Hematopoietic multipotent progenitor cell treated with erythropoietin and hydrocortisone succinate and interleukin-3 and kit ligand, for 15 days (in vitro differentiated cells): Measurements from ENCODE around the gene BAMBI.
"Not testable (repeated sequence)": the region's sequence is repeated elsewhere in the genome, so short reads cannot be mapped to it uniquely, and the experiment has no call there.

Source experiments
- DNase-seq: peaks from one replicate; pipeline ENCODE4 v3.0.0-alpha.2; 2015; ENCODE audit warnings: low spot score

BAMBI gene, protein sequence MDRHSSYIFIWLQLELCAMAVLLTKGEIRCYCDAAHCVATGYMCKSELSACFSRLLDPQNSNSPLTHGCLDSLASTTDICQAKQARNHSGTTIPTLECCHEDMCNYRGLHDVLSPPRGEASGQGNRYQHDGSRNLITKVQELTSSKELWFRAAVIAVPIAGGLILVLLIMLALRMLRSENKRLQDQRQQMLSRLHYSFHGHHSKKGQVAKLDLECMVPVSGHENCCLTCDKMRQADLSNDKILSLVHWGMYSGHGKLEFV

DNA sequence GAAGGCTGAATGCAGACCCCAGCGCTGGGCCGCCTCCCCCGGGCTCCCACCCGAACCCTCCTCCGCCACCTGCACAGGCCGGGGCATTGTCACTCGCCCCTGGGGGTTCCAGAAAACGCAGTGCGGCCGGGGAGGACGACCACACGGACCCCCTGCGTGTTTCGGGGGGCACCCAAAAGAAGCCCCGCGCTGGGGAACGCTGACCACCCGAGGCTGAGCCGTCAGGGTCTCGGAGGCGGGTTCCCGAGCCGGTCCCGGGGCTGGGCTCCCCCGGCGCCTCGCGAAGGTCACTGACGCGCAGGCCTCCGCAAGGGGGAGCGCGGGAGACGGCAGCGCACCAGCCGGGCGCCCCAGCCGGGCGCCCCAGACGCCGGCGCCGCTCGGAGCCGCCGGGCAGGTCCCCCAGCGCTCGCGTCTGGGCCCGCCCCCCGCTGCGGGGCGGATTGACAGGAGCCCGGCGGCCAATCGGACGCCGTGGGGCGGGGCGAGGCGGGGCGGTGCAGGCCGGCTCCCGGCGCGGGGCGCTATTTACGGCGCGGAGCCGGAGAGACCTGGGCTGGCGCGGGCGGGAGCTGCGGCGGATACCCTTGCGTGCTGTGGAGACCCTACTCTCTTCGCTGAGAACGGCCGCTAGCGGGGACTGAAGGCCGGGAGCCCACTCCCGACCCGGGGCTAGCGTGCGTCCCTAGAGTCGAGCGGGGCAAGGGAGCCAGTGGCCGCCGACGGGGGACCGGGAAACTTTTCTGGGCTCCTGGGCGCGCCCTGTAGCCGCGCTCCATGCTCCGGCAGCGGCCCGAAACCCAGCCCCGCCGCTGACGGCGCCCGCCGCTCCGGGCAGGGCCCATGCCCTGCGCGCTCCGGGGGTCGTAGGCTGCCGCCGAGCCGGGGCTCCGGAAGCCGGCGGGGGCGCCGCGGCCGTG is at the start of gene BAMBI:
Gene BAMBI (plus strand): TSS at position 554 of the 920 bp plus-strand sequence. CDS start 377 bp downstream, outside the sequence.
- DNase-seq, result peak; percentile 85

DNA sequence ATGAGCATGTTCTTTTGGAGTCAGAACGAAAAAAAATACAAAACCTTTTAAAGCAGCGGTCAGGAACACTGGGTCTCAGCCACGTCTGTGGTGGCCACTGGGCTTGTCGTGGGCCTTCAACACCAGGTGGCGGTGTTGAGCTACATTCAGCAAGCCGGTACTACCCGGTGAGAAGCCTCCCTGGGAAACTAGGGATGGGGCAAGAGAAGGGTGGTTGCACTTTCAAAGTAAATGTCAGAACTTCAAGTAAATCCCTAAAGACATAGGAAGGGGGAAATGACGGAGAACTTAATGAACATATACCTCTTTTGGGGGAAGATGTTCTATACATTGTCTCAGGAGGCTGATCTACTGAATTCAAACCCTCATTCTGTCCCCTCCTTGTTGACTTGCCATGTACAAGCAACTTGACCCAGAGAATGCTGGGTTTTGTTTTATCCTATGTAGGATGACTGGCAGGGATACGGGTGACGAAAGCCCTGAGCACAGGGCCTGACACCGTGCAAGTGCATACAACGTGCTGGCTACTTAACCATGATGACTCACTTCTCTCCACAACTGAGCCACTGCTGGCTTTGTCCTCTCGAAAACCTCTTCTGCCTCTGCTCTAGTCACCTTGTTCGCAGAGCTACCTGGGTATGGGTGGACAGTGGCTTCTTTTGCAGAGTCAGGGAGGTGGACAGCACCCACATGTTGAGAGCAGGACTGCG is 49.0 kb upstream of the BAMBI start:
- DNase-seq, result peak; percentile 75

DNA sequence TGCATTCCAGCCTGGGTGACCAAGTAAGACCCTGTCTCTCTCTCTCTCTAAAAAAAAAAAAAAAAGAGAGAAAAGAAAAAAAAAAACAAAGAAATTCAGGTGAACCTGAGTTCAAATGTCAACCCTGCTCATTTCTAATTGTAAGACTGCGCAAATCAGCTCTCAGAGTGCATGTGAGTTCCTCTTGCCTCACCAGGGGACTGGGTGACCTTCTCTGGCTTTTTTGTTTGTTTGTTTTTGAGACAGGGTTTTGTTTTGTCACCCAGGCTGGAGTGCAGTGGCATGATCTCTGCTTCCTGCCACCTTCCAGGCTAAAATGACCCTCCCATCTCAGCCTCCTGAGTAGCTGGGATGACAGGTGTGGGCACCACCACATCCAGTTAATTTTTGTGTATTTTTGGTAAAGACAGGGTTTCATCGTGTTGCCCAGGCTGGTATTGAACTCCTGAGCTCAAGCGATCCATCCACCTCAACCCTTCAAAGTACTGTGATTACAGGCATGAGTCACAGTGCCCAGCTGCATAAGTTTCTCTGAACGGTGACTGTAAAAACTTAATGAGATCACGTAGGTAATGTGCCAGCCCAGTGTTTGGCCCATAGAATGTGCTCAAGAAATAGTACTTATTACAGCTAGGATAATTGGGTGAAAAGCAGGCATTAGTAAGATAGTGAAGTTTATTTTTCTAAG is 45.3 kb upstream of the BAMBI start:
- no peak for DNase-seq

DNA sequence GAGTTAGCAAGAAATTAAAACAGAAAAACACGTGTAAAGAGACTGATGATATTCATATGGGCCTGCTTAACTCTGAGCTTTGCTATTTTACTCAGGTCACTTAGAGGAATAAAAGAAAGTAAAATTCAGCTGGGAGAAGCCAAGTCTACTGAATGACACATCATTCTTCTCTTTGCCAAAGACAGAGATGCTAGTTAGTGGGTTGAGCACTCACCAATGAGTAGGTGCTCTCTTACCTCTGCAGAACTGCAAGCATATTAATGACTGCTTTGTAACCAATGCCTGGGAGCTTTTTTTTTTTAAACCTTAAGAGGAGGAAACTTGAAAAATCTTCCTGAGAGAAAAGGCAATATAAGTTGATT is 44.8 kb upstream of the BAMBI start:
- DNase-seq, result no peak

DNA sequence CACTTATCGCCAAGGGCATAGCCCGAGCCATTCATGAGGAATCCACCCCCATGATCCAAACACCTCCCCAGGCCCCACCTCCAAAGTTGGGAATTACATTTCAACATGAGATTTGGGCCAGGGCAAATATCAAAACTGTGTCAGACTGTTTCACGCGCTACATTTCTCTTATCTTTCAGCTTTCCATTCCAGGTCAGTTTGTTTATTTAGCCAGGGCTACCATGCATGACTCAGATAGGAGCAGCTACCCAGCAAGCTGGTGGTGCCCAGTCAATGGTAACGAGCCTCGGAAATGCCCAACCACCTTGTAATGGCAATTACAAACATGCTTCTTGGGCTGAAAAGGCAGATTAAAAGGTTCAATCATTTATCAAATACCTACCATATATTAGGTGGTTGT is 43.6 kb upstream of the BAMBI start:
- no peak for DNase-seq

DNA sequence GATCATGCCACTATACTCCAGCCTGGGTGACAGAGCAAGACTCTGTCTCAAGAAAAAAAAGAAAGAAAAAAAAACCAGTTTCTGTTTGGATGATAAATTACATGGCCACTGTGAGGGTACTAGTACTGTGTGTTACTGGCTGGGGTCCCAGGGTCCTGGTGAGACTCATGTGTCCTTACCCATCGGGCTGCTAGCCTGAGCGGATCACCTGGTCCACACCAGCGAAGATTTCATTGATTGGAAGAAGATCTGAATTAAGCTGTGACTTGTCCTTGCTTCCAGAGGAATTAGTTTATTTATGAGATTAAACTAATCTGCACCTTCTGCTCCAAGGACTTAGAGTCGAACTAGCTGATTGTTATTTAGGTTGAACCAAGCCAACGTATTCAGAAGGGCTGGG is 40.0 kb upstream of the BAMBI start:
- no peak for DNase-seq

DNA sequence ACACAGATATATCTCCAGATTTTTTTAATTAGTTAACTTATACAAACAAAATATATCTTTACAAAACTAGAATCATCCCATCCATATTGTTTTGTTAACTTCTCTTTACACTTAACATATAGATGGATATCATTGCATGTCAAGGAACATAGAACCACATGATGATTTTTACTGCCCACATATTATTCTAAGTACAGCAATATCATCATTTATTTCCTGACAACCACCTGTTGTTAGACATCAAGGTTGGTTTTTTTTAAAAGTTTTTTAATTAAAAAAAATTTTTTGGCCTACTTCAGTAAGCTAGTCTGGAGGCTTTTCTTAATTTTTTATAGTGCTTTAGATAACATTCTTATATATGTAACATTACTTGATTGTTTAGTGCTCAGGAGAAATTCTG is 38.9 kb upstream of the BAMBI start:
- no peak for DNase-seq

DNA sequence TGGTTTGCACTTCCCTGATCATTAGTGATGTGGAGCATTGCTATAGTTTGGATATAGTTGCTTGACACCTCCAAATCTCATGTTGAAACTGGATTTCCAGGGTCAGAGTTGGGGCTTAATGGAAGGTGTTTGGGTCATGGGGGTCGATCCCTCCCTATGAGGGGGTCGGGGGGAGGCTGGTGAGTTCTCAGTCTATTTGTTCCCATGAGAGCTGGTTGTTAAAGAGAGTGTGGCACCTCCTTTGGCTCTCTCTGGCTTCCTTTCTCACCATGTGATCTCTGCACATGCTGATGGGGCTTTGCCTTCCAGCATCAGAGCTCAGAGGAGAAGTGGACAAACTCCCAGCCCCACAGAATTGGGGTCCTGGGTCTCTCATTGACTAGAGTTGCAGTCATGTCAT is 36.8 kb upstream of the BAMBI start:
- no peak for DNase-seq

DNA sequence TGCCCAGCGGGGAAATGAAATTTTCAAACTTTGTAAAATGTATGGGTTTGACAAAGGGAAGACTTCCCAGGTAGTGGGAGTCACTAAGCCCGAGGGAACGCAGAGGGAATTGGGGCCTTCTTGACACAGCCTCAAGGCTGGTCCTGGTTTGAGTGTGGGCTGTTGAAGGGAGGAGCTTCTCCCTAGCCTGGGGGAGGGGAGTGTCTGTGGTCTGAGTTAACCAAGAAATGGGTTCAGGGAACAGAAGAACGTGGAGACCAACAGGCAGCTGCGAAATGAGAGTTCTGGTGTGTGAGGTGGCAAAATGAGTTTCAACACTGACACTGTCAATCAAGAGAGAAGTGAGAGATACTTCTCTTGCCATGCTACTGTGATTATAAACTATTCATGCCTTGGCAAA is 32.7 kb upstream of the BAMBI start:
- DNase-seq, result no peak

DNA sequence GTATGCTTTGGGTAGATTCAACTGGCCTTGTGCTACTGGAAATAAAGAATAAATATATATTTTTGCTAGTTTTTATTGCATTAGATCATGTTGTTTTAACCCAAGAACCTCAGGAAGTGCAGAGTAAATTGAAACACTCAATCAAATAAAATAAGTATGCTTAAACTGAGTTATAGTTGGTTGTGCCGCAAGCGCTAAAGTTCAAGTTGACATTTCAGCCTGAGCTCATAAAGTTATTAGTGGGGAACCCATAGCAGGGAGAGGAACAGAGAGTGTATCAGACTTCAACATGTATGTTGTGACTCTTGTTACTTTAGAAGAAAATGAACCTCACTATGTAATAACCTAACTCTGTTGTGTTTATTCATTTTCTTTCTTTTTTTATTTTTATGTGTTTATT is 25.2 kb upstream of the BAMBI start:
- DNase-seq, result no peak

DNA sequence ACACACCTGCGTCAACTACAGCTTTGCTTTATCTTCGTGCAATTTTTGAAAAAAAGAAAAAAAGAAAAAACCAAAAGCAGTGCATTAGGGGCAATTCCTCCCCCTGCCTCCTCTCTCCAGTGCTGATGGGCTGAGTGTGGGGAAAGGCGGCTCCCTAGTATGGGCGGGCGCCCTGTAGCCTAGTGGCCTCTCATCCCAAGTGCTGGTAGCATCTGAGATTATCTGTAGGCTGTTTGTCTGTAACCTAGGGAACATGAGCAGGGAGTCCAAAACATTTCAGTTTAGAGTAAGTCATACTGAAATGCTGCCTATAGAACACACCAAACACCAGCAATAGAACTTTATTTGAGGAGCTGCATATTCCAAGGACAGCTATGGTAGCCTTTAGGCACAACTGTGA is 24.6 kb upstream of the BAMBI start:
- DNase-seq, result no peak

DNA sequence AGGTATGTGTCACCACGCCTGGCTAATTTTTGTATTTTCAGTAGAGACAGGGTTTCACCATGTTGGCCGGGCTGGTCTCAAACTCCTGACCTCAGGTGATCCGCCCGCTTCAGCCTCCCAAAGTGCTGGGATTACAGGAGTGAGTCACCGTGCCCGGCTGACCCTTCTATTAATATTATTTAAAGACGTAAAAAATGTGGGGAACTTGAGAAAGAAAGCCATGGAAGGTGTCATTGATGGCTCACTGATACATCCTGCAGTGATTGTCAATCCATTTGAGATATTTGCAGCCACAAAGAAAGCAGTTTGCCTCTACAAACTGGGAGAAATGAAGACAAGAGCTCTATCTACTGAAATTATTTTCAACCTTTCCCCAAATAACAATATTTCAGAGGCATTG is 18.5 kb upstream of the BAMBI start:
- DNase-seq, result not testable (repeated sequence)

DNA sequence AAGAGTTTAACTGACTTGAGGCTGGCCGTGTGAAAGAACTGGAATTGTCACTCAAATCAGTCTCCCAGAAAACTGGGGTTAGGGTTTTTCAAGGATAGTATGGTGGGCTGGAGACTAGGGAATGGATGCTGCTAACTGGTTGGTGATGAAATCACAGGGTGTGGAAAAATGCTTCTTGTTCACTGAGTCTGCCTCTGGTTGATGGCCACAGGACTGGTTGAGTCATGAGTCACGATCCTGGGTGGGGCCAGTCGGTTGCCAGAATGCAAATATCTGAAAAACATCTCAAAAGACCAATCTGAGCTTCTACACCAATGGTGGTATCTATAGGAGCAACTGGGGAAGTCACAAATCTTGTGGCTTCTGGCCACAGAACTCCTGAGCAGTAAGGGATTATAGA is 16.3 kb upstream of the BAMBI start:
- no peak for DNase-seq

DNA sequence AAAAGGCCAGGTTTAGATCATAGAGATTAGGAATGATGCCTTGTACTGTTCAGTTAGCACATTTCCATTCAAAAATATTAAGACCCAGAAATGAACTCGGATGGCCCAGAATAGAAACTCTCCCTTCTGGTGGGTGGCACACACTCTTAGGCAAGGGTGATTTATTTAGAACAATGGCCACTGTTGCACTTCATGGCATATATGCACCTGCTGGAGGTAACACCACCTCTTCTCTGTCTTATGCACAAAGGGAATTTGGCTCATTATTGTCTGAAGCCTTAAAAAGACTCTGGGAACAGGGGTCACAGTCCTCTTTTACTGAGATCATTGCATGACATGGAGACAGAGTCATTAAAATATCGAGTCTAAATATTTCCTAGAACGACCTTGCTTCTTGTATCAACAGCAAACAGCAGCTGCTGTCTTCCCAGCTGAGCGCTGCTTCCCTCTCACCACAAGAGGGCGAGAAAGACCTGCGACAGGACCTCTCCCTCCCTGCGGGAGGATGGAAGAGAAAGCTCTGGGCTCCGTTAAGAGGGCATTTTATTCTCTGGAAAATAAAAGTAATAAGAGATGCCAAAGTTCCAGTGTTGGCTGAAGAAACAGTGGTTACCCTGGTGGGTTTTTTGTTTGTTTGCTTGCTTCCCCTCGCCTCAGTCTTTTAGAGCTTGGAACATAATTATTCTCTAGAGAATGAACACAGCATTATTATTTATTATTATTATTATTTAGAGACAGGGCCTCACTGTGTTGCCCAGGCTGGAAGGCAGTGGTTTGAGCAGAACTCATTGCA is 13.5 kb upstream of the BAMBI start:
- peak; percentile 59 for DNase-seq

DNA sequence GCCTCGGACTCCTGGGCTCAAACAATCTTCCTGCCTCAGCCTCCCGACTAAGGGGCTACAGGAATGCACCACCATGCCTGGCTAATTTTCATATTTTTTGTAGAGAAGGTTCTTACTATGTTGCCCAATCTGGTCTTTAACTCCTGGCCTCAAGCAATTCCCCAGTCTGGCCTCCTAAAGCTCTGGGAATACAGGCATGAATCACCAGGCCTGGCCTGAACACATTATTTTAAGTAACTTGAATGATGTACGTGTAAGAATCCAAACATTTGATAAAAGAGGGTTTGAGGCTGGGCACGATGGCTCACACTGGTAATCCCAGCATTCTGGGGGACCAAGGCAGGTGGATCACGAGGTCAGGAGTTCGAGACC is 13.0 kb upstream of the BAMBI start:
- no peak for DNase-seq

DNA sequence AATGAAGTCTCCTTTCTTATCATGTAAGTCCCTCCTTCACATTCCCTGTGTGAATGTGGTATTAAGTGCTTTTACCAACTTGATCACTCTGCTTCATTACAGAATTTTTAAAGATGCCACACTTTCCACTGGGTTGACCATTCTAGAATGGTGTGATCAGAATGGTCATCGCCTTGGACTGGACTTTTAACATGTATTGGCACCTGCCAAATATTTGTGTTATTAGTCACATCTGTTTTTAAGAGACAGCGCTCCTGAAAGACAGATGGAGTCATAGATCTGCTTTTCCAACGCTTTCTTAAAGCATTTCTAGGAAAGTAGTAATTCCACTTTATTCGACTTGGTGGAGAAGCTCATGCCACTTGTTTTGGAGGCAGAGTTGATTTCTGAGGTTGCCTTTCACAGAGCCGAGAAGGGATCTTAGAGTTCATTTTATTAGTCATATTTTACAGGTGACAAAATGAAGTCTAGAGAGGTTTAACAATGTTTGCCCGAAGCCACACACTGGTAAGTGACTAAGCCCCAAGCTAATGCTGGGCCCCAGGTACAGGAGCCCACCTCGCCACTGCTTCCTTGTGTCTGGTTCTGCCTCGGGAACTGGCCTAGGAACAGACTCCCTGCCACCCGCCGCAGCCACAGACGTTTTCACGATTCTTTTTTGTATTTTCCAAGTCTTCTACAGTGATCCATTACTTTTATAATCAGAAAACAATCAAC is 10.4 kb upstream of the BAMBI start:
- DNase-seq, result no peak

DNA sequence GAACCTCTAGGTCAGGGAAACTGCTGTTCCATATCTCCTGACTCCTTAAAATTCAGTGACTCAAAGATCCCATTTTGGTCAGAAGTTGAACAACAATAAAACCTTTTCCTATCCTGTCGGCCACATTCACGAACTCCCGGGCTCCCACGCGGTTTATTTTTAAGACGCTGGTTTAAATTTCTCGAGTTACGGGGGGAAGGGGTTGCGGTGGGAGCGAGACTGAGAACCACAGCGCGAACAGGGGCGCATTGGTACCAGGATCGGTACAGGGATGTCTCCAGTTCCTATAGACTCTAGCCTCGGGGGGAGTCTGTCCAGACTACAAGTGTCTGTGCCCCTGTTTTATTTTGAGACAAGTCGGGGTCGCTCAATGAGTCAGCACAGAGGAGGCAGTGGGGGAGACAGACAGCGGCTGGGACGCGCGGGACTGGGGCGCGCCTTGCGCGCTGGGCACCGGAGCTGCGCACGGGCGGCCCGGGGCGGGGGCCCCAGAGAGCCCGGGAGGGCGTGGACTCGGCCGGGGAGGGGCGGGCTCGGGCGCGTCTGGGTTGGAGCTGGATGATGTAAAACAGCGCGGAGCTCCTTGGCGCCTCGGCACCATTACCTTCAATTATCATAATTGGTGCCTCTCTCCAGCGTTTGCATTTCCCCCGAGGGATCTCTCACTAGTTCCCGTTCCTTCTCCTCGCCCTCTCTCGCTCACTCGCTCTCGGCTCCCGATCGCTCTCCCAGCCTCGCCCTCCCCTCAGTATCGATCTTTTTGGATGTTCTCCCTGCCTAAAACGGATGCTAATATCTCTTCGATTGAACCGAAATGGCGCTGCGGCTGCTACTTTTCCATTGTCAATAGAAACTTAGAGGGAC is 8.7 kb upstream of the BAMBI start:
- peak; percentile 38 for DNase-seq

DNA sequence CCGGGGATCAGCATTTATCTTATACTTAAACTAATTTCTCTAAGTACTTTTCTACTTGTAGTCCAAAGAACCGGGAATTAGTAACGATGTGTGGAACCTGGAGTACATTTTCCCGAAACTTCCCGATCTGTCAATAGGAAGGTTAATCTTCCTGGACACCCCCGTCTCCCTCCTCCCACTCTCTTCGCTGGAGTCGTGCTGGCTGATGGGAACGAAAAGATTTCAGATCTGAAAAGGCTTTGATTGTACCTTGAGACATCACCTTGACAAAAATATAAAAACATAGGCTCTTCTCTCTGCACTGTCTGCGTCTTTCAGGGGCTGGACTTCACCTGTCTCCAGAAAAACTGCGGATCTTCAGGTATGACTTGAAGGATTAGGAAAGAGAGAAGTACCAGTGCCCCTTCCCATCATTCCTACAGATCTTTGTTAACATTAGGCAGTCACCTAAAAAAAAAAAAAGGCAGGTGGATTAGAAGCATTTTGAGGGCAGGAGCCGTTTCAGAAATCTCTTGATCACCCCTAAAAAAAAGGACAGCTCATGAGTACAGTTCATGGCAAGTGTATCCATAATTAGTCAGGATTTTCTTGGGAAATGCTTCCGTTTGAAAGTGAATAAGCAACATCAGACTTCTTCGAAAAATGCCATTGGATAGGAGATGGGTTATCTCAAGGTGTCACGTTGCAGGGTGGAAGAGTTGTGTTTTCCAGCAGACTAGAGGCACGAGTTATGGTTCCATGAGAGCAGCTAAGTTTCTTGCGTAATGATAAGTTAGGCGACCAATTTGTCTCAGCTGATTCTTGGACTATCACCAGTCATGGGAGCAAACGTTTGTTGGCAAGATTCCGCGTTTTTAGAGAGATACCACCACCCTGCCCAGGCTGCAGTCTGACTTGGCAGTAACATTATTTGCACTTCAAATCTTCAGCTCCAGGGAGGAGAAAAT is 7.8 kb upstream of the BAMBI start:
- DNase-seq, result no peak

DNA sequence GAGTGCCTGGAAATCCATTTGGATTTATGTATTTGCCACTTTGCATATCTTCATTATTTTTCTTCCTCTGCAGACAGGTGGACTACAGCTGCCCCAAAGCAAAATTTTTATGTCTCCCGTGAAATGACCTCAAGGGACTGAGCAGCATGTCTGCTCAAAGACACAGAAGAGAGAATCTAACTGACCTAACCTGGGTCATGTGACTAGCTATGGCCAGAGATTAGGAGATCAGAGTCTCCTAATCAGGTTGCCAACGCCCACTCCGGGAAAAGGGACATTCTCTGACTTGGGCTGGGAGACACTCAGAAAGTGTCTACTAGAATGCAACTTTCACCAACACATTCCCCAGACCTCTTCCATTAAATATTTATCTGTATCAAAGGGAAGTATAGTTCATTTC is 2.5 kb upstream of the BAMBI start:
- DNase-seq, result no peak
